H9 (cell line): ENCODE results near the gene FA2H. TPM values are rescaled to one million over a fixed set of nuclear protein-coding genes. Genes with fewer than 3 reads are reported as not detected.
A peak's percentile ranks its signal among the peaks of the same experiment; 100 is the strongest.

Experiments used
- DNase-seq: peaks from one replicate; pipeline ENCODE4 v3.0.0-alpha.2; 2017
- H2AFZ ChIP-seq: one replicate; pipeline ENCODE4 v1.6.1; 2013; ENCODE audit warnings: mild to moderate bottlenecking, low read length, control low read depth, moderate library complexity
- H2AK5ac ChIP-seq: 2 replicates; pipeline ENCODE4 v1.6.1; 2013; ENCODE audit warnings: low read length, control low read depth, mixed read lengths; ENCODE audit not compliant: insufficient read length
- H2BK120ac ChIP-seq: one replicate; pipeline ENCODE4 v1.6.1; 2013; ENCODE audit warnings: low read depth, mild to moderate bottlenecking, low read length, control low read depth, inconsistent platforms; ENCODE audit not compliant: poor library complexity, severe bottlenecking
- H2BK12ac ChIP-seq: 2 replicates; pipeline ENCODE4 v1.6.1; 2013; ENCODE audit warnings: low read length, control low read depth, mixed read lengths, low read depth; ENCODE audit not compliant: insufficient read length
- H2BK15ac ChIP-seq: 2 replicates; pipeline ENCODE4 v1.6.1; 2013; ENCODE audit warnings: low read depth, low read length, control low read depth
- H2BK20ac ChIP-seq: one replicate; pipeline ENCODE4 v1.6.1; 2013; ENCODE audit warnings: low read depth, mild to moderate bottlenecking, low read length, control low read depth, inconsistent platforms; ENCODE audit not compliant: poor library complexity, severe bottlenecking
- H2BK5ac ChIP-seq: 2 replicates; pipeline ENCODE4 v1.6.1; 2013; ENCODE audit warnings: low read length, control low read depth, mixed read lengths; ENCODE audit not compliant: insufficient read length
- H3K14ac ChIP-seq: 2 replicates; pipeline ENCODE4 v1.6.1; 2013; ENCODE audit warnings: low read length, control low read depth; ENCODE audit not compliant: insufficient read depth
- H3K18ac ChIP-seq: 2 replicates; pipeline ENCODE4 v1.6.1; 2013; ENCODE audit warnings: low read depth, mild to moderate bottlenecking, mixed read lengths, low read length, control low read depth; ENCODE audit not compliant: insufficient read length
- H3K23ac ChIP-seq: 2 replicates; pipeline ENCODE4 v1.6.1; 2013; ENCODE audit warnings: low read length, control low read depth, mixed read lengths, low read depth; ENCODE audit not compliant: insufficient read length
- H3K23me2 ChIP-seq: 2 replicates; pipeline ENCODE4 v1.6.1; 2013; ENCODE audit warnings: low read depth, mild to moderate bottlenecking, mixed read lengths, low read length, control low read depth; ENCODE audit not compliant: insufficient read length, poor library complexity, severe bottlenecking
- H3K27ac ChIP-seq: 2 replicates; pipeline ENCODE4 v1.5.1; 2013; ENCODE audit warnings: low read length, control low read depth, mixed read lengths, low read depth; ENCODE audit not compliant: insufficient read length
- H3K27me3 ChIP-seq: 2 replicates; pipeline ENCODE4 v1.6.1; 2013; ENCODE audit warnings: low read length, control low read depth, inconsistent platforms; ENCODE audit not compliant: insufficient read depth
- H3K4ac ChIP-seq: 2 replicates; pipeline ENCODE4 v1.6.1; 2013; ENCODE audit warnings: low read depth, mild to moderate bottlenecking, control low read depth, inconsistent platforms, low read length, moderate library complexity
- H3K4me1 ChIP-seq: 2 replicates; pipeline ENCODE4 v1.6.1; 2013; ENCODE audit warnings: low read length, control low read depth, inconsistent platforms; ENCODE audit not compliant: insufficient read depth
- H3K4me2 ChIP-seq: 2 replicates; pipeline ENCODE4 v1.6.1; 2013; ENCODE audit warnings: low read length, control low read depth, mixed read lengths; ENCODE audit not compliant: insufficient read length, insufficient read depth
- H3K56ac ChIP-seq: 2 replicates; pipeline ENCODE4 v1.6.1; 2013; ENCODE audit warnings: low read depth, mild to moderate bottlenecking, mixed read lengths, low read length, control low read depth; ENCODE audit not compliant: insufficient read length
- H3K79me1 ChIP-seq: 2 replicates; pipeline ENCODE4 v1.6.1; 2013; ENCODE audit warnings: low read depth, mild to moderate bottlenecking, moderate library complexity, low read length, control low read depth, inconsistent platforms; ENCODE audit not compliant: insufficient read depth, poor library complexity, severe bottlenecking
- H3K79me2 ChIP-seq: 2 replicates; pipeline ENCODE4 v1.6.1; 2013; ENCODE audit warnings: low read length, control low read depth, inconsistent platforms; ENCODE audit not compliant: insufficient read depth
- H3K9ac ChIP-seq: 2 replicates; pipeline ENCODE4 v1.6.1; 2013; ENCODE audit warnings: low read length, control low read depth, mixed read lengths; ENCODE audit not compliant: insufficient read length; ENCODE audit errors: extremely low read depth
- H3K9me3 ChIP-seq: one replicate; pipeline ENCODE4 v1.6.1; 2013; ENCODE audit warnings: low read depth, low read length, inconsistent platforms; ENCODE audit not compliant: control insufficient read depth
- H3T11ph ChIP-seq: one replicate; pipeline ENCODE4 v1.6.1; 2013; ENCODE audit warnings: mild to moderate bottlenecking, low read length, control low read depth, inconsistent platforms
- H4K20me1 ChIP-seq: one replicate; pipeline ENCODE4 v1.6.1; 2013; ENCODE audit not compliant: control insufficient read depth, insufficient read length, insufficient read depth
- H4K5ac ChIP-seq: 2 replicates; pipeline ENCODE4 v1.6.1; 2013; ENCODE audit warnings: low read depth, mild to moderate bottlenecking, mixed read lengths, low read length, control low read depth; ENCODE audit not compliant: insufficient read length
- H4K8ac ChIP-seq: replicated peaks from 2 replicates; pipeline ENCODE4 v1.6.1; 2013; ENCODE audit warnings: low read length, control low read depth, mixed read lengths, low read depth; ENCODE audit not compliant: insufficient read length
- H4K91ac ChIP-seq: 2 replicates; pipeline ENCODE4 v1.6.1; 2013; ENCODE audit warnings: low read depth, mild to moderate bottlenecking, moderate library complexity, mixed read lengths, low read length, control low read depth; ENCODE audit not compliant: insufficient read length
- H3K27ac Mint-ChIP-seq, 3 experiments: 2 replicates in 2 of 3; 3 replicates in 1 of 3; pipeline ENCODE4 v1.8.0; 2020 to 2021; ENCODE audit warnings: mixed read lengths in 3 of 3, mild to moderate bottlenecking in 1 of 3, moderate library complexity in 1 of 3
- H3K27me3 Mint-ChIP-seq: 2 replicates; pipeline ENCODE4 v1.8.0; 2021; ENCODE audit warnings: low read depth, mild to moderate bottlenecking, moderate library complexity, mixed read lengths
- H3K36me3 Mint-ChIP-seq, 3 experiments: 2 replicates in 2 of 3; 3 replicates in 1 of 3; pipeline ENCODE4 v1.8.0; 2020 to 2021; ENCODE audit warnings: low read depth in 3 of 3, mixed read lengths in 3 of 3; ENCODE audit not compliant: insufficient read depth in 1 of 3
- H3K4me1 Mint-ChIP-seq, 2 experiments: 2 replicates each; pipeline ENCODE4 v1.8.0; 2020; ENCODE audit warnings: mixed read lengths in 2 of 2
- H3K4me3 Mint-ChIP-seq, 2 experiments: 2 replicates in 1 of 2; 3 replicates in 1 of 2; pipeline ENCODE4 v1.8.0; 2020 to 2021; ENCODE audit warnings: mild to moderate bottlenecking in 2 of 2, mixed read lengths in 2 of 2, moderate library complexity in 1 of 2
- H3K9me3 Mint-ChIP-seq, 2 experiments: 2 replicates in 1 of 2; 3 replicates in 1 of 2; pipeline ENCODE4 v1.8.0; 2020; ENCODE audit warnings: mild to moderate bottlenecking in 2 of 2, mixed read lengths in 2 of 2, moderate library complexity in 1 of 2
- WGBS: extraction: QIAGEN DNeasy Blood & Tissue Kit; methylation state at CpG from one replicate; pipeline ENCODE4 v1.1.7; 2013; ENCODE audit warnings: missing lambda C conversion rate, low lambda C conversion rate, mixed read lengths; ENCODE audit not compliant: insufficient read length; ENCODE audit errors: extremely low coverage; 5-methylcytosine and 5-hydroxymethylcytosine counted together
- total RNA-seq: library from RNA; stranded (reverse); gene quantifications from 2 replicates; pipeline ENCODE4 v1.2.1, GENCODE V29; 2021
- TF ChIP-seq, protein P1 (sequence below): fragments of 200-600 bp; sonication (generic); conservative IDR thresholded peaks from 3 replicates; pipeline ENCODE4 v1.8.0; 2021; ENCODE audit warnings: antibody characterized with exemption, mild to moderate bottlenecking

Gene FA2H
- total RNA-seq, 1 experiment from 2014 or later: 25.1 TPM

DNA sequence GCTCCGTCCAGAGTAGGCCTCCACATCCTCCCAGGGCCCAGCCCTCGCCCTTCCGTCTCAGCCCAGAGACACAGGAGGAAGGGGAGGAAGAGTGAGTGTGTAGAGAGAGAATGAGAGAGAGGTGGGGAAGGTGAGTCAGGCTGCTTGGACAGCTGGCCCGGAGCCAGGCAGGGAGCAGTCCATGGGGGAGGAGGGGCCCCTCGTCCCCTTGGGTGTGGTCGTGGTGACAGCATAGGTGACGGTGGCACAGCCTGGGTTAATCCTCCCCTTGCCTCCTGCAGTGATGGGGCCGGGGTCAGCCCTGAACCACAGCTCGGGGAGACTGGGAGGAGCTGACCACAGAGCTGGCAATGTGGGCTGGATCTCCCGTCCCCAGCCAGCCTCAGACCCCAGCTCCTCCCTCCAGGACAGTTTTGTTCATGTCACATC lies 36.5 kb downstream of the FA2H start:
- no peak overlapping the region for H3K9ac ChIP-seq
- H2BK20ac ChIP-seq: no peak overlapping the region
- H2AFZ ChIP-seq: no peak overlapping the region
- H3K9me3 ChIP-seq: no peaks in the 10 kb centered on the region
- no peak overlapping the region for H3T11ph ChIP-seq
- no peak overlapping the region for H3K23ac ChIP-seq
- no peaks in the 10 kb centered on the region for H3K23me2 ChIP-seq
- no peak overlapping the region for H3K4me3 Mint-ChIP-seq
- no CpG with 5 or more reads among the region's 10 CpGs for WGBS
- no peak overlapping the region for H4K8ac ChIP-seq
- TF ChIP-seq, protein P1, sequence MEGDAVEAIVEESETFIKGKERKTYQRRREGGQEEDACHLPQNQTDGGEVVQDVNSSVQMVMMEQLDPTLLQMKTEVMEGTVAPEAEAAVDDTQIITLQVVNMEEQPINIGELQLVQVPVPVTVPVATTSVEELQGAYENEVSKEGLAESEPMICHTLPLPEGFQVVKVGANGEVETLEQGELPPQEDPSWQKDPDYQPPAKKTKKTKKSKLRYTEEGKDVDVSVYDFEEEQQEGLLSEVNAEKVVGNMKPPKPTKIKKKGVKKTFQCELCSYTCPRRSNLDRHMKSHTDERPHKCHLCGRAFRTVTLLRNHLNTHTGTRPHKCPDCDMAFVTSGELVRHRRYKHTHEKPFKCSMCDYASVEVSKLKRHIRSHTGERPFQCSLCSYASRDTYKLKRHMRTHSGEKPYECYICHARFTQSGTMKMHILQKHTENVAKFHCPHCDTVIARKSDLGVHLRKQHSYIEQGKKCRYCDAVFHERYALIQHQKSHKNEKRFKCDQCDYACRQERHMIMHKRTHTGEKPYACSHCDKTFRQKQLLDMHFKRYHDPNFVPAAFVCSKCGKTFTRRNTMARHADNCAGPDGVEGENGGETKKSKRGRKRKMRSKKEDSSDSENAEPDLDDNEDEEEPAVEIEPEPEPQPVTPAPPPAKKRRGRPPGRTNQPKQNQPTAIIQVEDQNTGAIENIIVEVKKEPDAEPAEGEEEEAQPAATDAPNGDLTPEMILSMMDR: no peak
- no peaks in the 10 kb centered on the region for H4K20me1 ChIP-seq
- H3K18ac ChIP-seq: no peak overlapping the region
- no peak overlapping the region for H3K4ac ChIP-seq
- H2BK15ac ChIP-seq: no peak overlapping the region
- no peak overlapping the region for H2BK12ac ChIP-seq
- no peaks in the 10 kb centered on the region for H3K27me3 ChIP-seq
- H3K4me2 ChIP-seq: no peak overlapping the region
- H3K27me3 Mint-ChIP-seq: no peaks in the 10 kb centered on the region
- H4K5ac ChIP-seq: no peak overlapping the region
- H3K79me1 ChIP-seq: no peaks in the 10 kb centered on the region
- H3K14ac ChIP-seq: no peak overlapping the region
- H3K27ac Mint-ChIP-seq: peak overlapping the region in 1 of 3 experiments; percentile 57; a peak in 1 of 7 replicates
- peaks cover 4% of the 10 kb centered on the region; the same call in 1 of the 2 replicates for H3K4me1 ChIP-seq
- H2AK5ac ChIP-seq: no peak overlapping the region
- H4K91ac ChIP-seq: no peak overlapping the region
- H3K27ac ChIP-seq: no peak overlapping the region
- H3K56ac ChIP-seq: no peak overlapping the region
- H3K79me2 ChIP-seq: no peaks in the 10 kb centered on the region
- no peak for DNase-seq
- no peak overlapping the region for H2BK120ac ChIP-seq
- peaks cover 43 to 60% of the 10 kb centered on the region in 2 experiments for H3K4me1 Mint-ChIP-seq
- no peaks in the 10 kb centered on the region; a peak in 1 of 5 replicates for H3K9me3 Mint-ChIP-seq
- no peaks in the 10 kb centered on the region; a peak in 2 of 7 replicates for H3K36me3 Mint-ChIP-seq
- H2BK5ac ChIP-seq: no peak overlapping the region
